A549 (cell line): ENCODE results near the gene RFXAP. TPM values are rescaled to one million over a fixed set of nuclear protein-coding genes. Genes with fewer than 3 reads are reported as not detected.
A peak's percentile ranks its signal among the peaks of the same experiment; 100 is the strongest.

Experiments used
- ATAC-seq, 2 experiments: fragments of 200-7000 bp in 1 of 2; fragments of >200 bp in 1 of 2; cut with Nextera tagmentation in 1 of 2; cut with Tn5 transposase in 1 of 2; 3 replicates each; pipeline versions ENCODE4 v1.8.0 to v1.9.1; 2018 to 2020; ENCODE audit warnings: mild to moderate bottlenecking in 1 of 2, moderate library complexity in 1 of 2
- CTCF ChIA-PET: fragments of 300-600 bp; sonication (Branson Sonifier 250); formaldehyde crosslinking; extraction: SDS; loops from one replicate; lab custom pipeline; 2021; ENCODE audit warnings: antibody characterized with exemption, inconsistent platforms; lab: Yijun Ruan, JAX
- POLR2A ChIA-PET: fragments of 350-600 bp; formaldehyde crosslinking; extraction: SDS; loops from one replicate; lab custom pipeline; 2021; ENCODE audit warnings: antibody characterized with exemption, inconsistent platforms; lab: Yijun Ruan, JAX
- DNase-seq, 2 experiments: peaks; one replicate each; pipeline versions ENCODE4 v3.0.0 to v3.0.0-alpha.2; 2011 to 2016; ENCODE audit warnings: low read depth in 1 of 2, low spot score in 1 of 2
- FAIRE-seq: peaks from 2 replicates; lab custom pipeline; 2011; peaks lifted over from hg19 to GRCh38; lab: Jason Lieb, UNC
- H3K27ac ChIP-seq, 2 experiments: fragments of >200 bp; sonication (Bioruptor Twin); formaldehyde crosslinking; 3 replicates each; pipeline ENCODE4 v1.5.1; 2016 to 2017
- H3K4me1 ChIP-seq: fragments of >200 bp; sonication (Bioruptor Twin); formaldehyde crosslinking; 3 replicates; pipeline ENCODE4 v1.6.1; 2016
- H3K4me2 ChIP-seq: fragments of >200 bp; sonication (Bioruptor Twin); formaldehyde crosslinking; 3 replicates; pipeline ENCODE4 v1.6.1; 2016
- H3K4me3 ChIP-seq: fragments of >200 bp; sonication (Bioruptor Twin); formaldehyde crosslinking; 3 replicates; pipeline ENCODE4 v1.5.1; 2016
- H3K9me3 ChIP-seq: fragments of >200 bp; sonication (Bioruptor Twin); formaldehyde crosslinking; 3 replicates; pipeline ENCODE4 v1.6.1; 2016
- ATOH8 ChIP-seq: fragments of 250-450 bp; sonication (Bioruptor Pico); IDR thresholded peaks from 2 replicates; pipeline ENCODE4 v1.5.0; 2020; ENCODE audit warnings: low read depth, mild to moderate bottlenecking, moderate library complexity
- CBX8 ChIP-seq: fragments of 200-600 bp; sonication (generic); IDR thresholded peaks from 2 replicates; pipeline ENCODE4 v1.6.1; 2016
- CEBPB ChIP-seq, 2 experiments: fragments of >200 bp in 1 of 2; sonication (Bioruptor Twin) in 1 of 2; formaldehyde crosslinking in 1 of 2; IDR thresholded peaks; 2 replicates each; pipeline ENCODE4 v1.6.1; 2012 to 2016
- CHD2 ChIP-seq: fragments of 150-350 bp; IDR thresholded peaks from 2 replicates; pipeline ENCODE4 v1.6.1; 2014; ENCODE audit warnings: low read length; ENCODE audit not compliant: partially characterized antibody
- CHD4 ChIP-seq: fragments of 200-600 bp; sonication (generic); IDR thresholded peaks from 2 replicates; pipeline ENCODE4 v1.6.1; 2016; ENCODE audit warnings: antibody characterized with exemption, mild to moderate bottlenecking, borderline replicate concordance
- E2F6 ChIP-seq: IDR thresholded peaks from 2 replicates; pipeline ENCODE4 v1.6.1; 2012; ENCODE audit warnings: low read depth, borderline replicate concordance
- EHF ChIP-seq: fragments of 250-450 bp; sonication (Bioruptor Pico); IDR thresholded peaks from 2 replicates; pipeline ENCODE4 v1.5.0; 2020; ENCODE audit warnings: mild to moderate bottlenecking
- EHMT2 ChIP-seq: fragments of 200-600 bp; sonication (generic); IDR thresholded peaks from 2 replicates; pipeline ENCODE4 v1.6.1; 2016; ENCODE audit warnings: antibody characterized with exemption, low read depth, mild to moderate bottlenecking, moderate library complexity
- FOSB ChIP-seq: fragments of 250-450 bp; sonication (Bioruptor Pico); IDR thresholded peaks from 2 replicates; pipeline ENCODE4 v1.5.0; 2020; ENCODE audit warnings: mild to moderate bottlenecking, moderate library complexity
- FOXS1 ChIP-seq: fragments of 250-450 bp; sonication (Bioruptor Pico); IDR thresholded peaks from 2 replicates; pipeline ENCODE4 v1.5.0; 2020; ENCODE audit warnings: mild to moderate bottlenecking, moderate library complexity
- HDAC2 ChIP-seq: fragments of 200-600 bp; sonication (generic); IDR thresholded peaks from 2 replicates; pipeline ENCODE4 v1.6.1; 2016
- HES2 ChIP-seq: fragments of >200 bp; sonication (Bioruptor Twin); formaldehyde crosslinking; IDR thresholded peaks from 2 replicates; pipeline ENCODE4 v1.6.1; 2016
- HOXA7 ChIP-seq: fragments of 250-450 bp; sonication (Bioruptor Pico); IDR thresholded peaks from 2 replicates; pipeline ENCODE4 v1.5.0; 2020; ENCODE audit warnings: mild to moderate bottlenecking, moderate library complexity
- HOXB5 ChIP-seq: fragments of 250-450 bp; sonication (Bioruptor Pico); IDR thresholded peaks from 2 replicates; pipeline ENCODE4 v1.5.0; 2020; ENCODE audit warnings: mild to moderate bottlenecking, moderate library complexity
- JUNB ChIP-seq: fragments of >200 bp; sonication (Bioruptor Twin); formaldehyde crosslinking; IDR thresholded peaks from 2 replicates; pipeline ENCODE4 v1.6.1; 2016
- KDM1A ChIP-seq: fragments of 200-600 bp; sonication (generic); IDR thresholded peaks from 2 replicates; pipeline ENCODE4 v1.6.1; 2016; ENCODE audit warnings: low read depth, mild to moderate bottlenecking
- KDM5A ChIP-seq: fragments of 200-600 bp; sonication (generic); IDR thresholded peaks from 2 replicates; pipeline ENCODE4 v1.6.1; 2016; ENCODE audit warnings: antibody characterized with exemption, mild to moderate bottlenecking
- NFE2L2 ChIP-seq: fragments of 150-350 bp; conservative IDR thresholded peaks from 2 replicates; pipeline ENCODE4 v1.6.1; 2014; ENCODE audit warnings: low read length
- NPAS2 ChIP-seq: fragments of 250-450 bp; sonication (Bioruptor Pico); IDR thresholded peaks from 2 replicates; pipeline ENCODE4 v1.8.0; 2022; ENCODE audit warnings: mild to moderate bottlenecking, moderate library complexity, borderline replicate concordance
- PHF8 ChIP-seq: fragments of 200-600 bp; sonication (generic); IDR thresholded peaks from 2 replicates; pipeline ENCODE4 v1.6.1; 2016; ENCODE audit warnings: low read depth, mild to moderate bottlenecking, antibody characterized with exemption, moderate library complexity, borderline replicate concordance
- POLR2A ChIP-seq: IDR thresholded peaks from 2 replicates; pipeline ENCODE4 v1.6.1; 2012; ENCODE audit warnings: mild to moderate bottlenecking, low read length
- POLR2AphosphoS2 ChIP-seq: conservative IDR thresholded peaks from 2 replicates; pipeline ENCODE4 v1.6.1; 2012; ENCODE audit warnings: low read length, improper control_type of control experiment, inconsistent platforms
- RAD21 ChIP-seq, 2 experiments: fragments of >200 bp in 1 of 2; sonication (Bioruptor Twin) in 1 of 2; formaldehyde crosslinking in 1 of 2; IDR thresholded peaks in 1 of 2; conservative IDR thresholded peaks in 1 of 2; 2 replicates in 1 of 2; 3 replicates in 1 of 2; pipeline ENCODE4 v1.6.1; 2012 to 2018; ENCODE audit warnings: inconsistent platforms in 1 of 2
- RFX5 ChIP-seq: fragments of 450-650 bp; IDR thresholded peaks from 2 replicates; pipeline ENCODE4 v1.7.1; 2014; ENCODE audit warnings: antibody characterized with exemption, mild to moderate bottlenecking, moderate library complexity
- RNF2 ChIP-seq: fragments of 200-600 bp; sonication (generic); IDR thresholded peaks from 2 replicates; pipeline ENCODE4 v1.6.1; 2016; ENCODE audit warnings: low read depth, mild to moderate bottlenecking, antibody characterized with exemption, moderate library complexity, borderline replicate concordance
- USF2 ChIP-seq: fragments of 450-650 bp; IDR thresholded peaks from 2 replicates; pipeline ENCODE4 v1.6.1; 2014; ENCODE audit warnings: antibody characterized with exemption
- ZNF302 ChIP-seq: fragments of 250-450 bp; sonication (Bioruptor Pico); IDR thresholded peaks from 2 replicates; pipeline ENCODE4 v1.9.0; 2021; ENCODE audit warnings: inconsistent platforms, mild to moderate bottlenecking, moderate library complexity
- WGBS: methylation state at CpG from one replicate; pipeline ENCODE4 v1.1.6; 2017; ENCODE audit errors: missing lambda C conversion rate; 5-methylcytosine and 5-hydroxymethylcytosine counted together
- polyA plus RNA-seq, 4 experiments: library from polyadenylated mRNA; depleted of rRNA in 3 of 4; stranded (reverse); fragments of >200 nt; fragmentation: RNase III in 1 of 4; extraction: RNeasy Plus Mini Kit Qiagen cat#74134 plus additional on column Dnase treatment in 1 of 4; gene quantifications; 2 replicates in 3 of 4; 3 replicates in 1 of 4; pipeline ENCODE4 v1.2.3, GENCODE V29; 2011 to 2017

RFXAP gene
- polyA plus RNA-seq, 2 of the 4 experiments (the other 2 are of a cell fraction), result 2.5 TPM

GRCh38 chr13:36841391-36841790 lies 22.4 kb downstream of the RFXAP start:
- Histone ChIP-seq H3K4me3 (no peak overlapping the region), H3K4me2 (no peak overlapping the region), H3K9me3 (no peaks in the 10 kb centered on the region), H3K27ac (no peak overlapping the region), H3K4me1 (no peaks in the 10 kb centered on the region)
- ATAC-seq, result no peak
- ChIA-PET POLR2A (no interaction called here), CTCF (interaction anchor here (1.3 kb wide), 1 partner anchor 17 kb away, joined by 5 read pairs; no protein-coding TSS in a partner anchor)
- WGBS, result 91% methylated on average over 5 of the region's 5 CpGs
- no peak for FAIRE-seq
- TF ChIP-seq POLR2AphosphoS2, result no peak
- TF ChIP-seq JUNB, result no peak
- TF ChIP-seq USF2, result no peak
- no peak for TF ChIP-seq FOXS1
- no peak for TF ChIP-seq PHF8
- TF ChIP-seq HDAC2, result no peak
- no peak for TF ChIP-seq E2F6
- TF ChIP-seq KDM5A, result no peak
- no peak for TF ChIP-seq FOSB (CRISPR knock-in tag)
- TF ChIP-seq RFX5, result no peak
- TF ChIP-seq CHD4, result no peak
- TF ChIP-seq, all 56 proteins: peak for 0
- DNase-seq, result no peak

- ATAC-seq, result no peak
- Histone ChIP-seq H3K9me3 (no peaks in the 10 kb centered on the region), H3K4me3 (no peak overlapping the region), H3K4me1 (no peaks in the 10 kb centered on the region), H3K27ac (no peak overlapping the region)
- POLR2A ChIA-PET, result no interaction called here
- no peak for TF ChIP-seq KDM5A
- no peak for TF ChIP-seq NFE2L2
- no peak for TF ChIP-seq USF2
- no peak for TF ChIP-seq CHD2
- no peak for TF ChIP-seq CHD4
- no peak for TF ChIP-seq RNF2
- no peak for TF ChIP-seq HES2
- TF ChIP-seq, all 56 proteins: peak for 0
- WGBS, result 76% methylated on average over 9 of the region's 9 CpGs
- CTCF ChIA-PET, result interaction anchor here (1.0 kb wide), 1 partner anchor 10 kb away, joined by 3 read pairs; no protein-coding TSS in a partner anchor
- DNase-seq (no peak), FAIRE-seq (no peak)
- no peak overlapping the region for H3K4me2 ChIP-seq
Measured at GRCh38 chr13:36847606-36848005, 28.6 kb downstream of the RFXAP start.

- DNase-seq (peak in 1 of 2 experiments; percentile 6), FAIRE-seq (no peak), ATAC-seq (peak in 1 of 2 experiments; percentile 47; a peak in 3 of 6 replicates)
- CTCF ChIA-PET, result interaction anchor here (1.0 to 1.4 kb wide), 2 partner anchors 10 to 37 kb away, joined by 3 to 8 read pairs; no protein-coding TSS in a partner anchor
- no peak overlapping the region for H3K4me3 ChIP-seq
- no peaks in the 10 kb centered on the region for H3K4me1 ChIP-seq
- POLR2A ChIA-PET, result no interaction called here
- H3K27ac ChIP-seq, result no peak overlapping the region
- no peaks in the 10 kb centered on the region for H3K9me3 ChIP-seq
- no peak overlapping the region for H3K4me2 ChIP-seq
- TF ChIP-seq CBX8 (no peak), ATOH8 (CRISPR knock-in tag) (no peak), RFX5 (no peak), POLR2AphosphoS2 (no peak), HOXB5 (CRISPR knock-in tag) (no peak), NPAS2 (no peak), POLR2A (no peak), ZNF302 (CRISPR knock-in tag) (no peak), HOXA7 (CRISPR knock-in tag) (no peak), CEBPB (IDR thresholded peaks at IDR 0.05) (no peak), PHF8 (no peak), RAD21 (conservative IDR thresholded peaks at IDR 0.05 in 1 of 2, IDR thresholded peaks at IDR 0.05 in 1 of 2) (no peak), EHMT2 (no peak), EHF (no peak), RNF2 (no peak), KDM1A (no peak)
- 50% methylated on average over 4 of the region's 6 CpGs for WGBS
Measured at GRCh38 chr13:36848199-36848982, 29.4 kb downstream of the RFXAP start.
